ENCODE measurements around the gene MXI1. TPM values are rescaled to one million over a fixed set of nuclear protein-coding genes. Genes with fewer than 3 reads are reported as not detected.
"Not testable (repeated sequence)": the region's sequence is repeated elsewhere in the genome, so short reads cannot be mapped to it uniquely, and the experiment has no call there.

Gene MXI1
- total RNA-seq, 1 donor from 2014 or later: 72.2 TPM

GRCh38 chr10:110176141-110177030 is 31.0 kb upstream of the MXI1 start:
- intact Hi-C loops (cut with DNase I): no loop called here
- no peak for ATAC-seq
- DNase-seq (ENCODE audit: low spot score): no peak

GRCh38 chr10:110179220-110179619 is 28.2 kb upstream of the MXI1 start:
- DNase-seq (ENCODE audit: low spot score) (no peak), ATAC-seq (no peak)
- intact Hi-C loops (cut with DNase I): no loop called here

- no peak for DNase-seq (ENCODE audit: low spot score)
- intact Hi-C loops (cut with DNase I): no loop called here
- ATAC-seq: no peak
Observed at GRCh38 chr10:110181451-110181850, 26.0 kb upstream of the MXI1 start.

- no peak for ATAC-seq
- intact Hi-C loops (cut with DNase I): no loop called here
Observed at GRCh38 chr10:110181911-110182310, 25.5 kb upstream of the MXI1 start.

GRCh38 chr10:110184398-110184797 is 23.0 kb upstream of the MXI1 start:
- DNase-seq (ENCODE audit: low spot score): no peak
- intact Hi-C loops (cut with DNase I): no loop called here

More at GRCh38 chr10:110181911-110182310, 25.5 kb upstream of the MXI1 start:
- DNase-seq (ENCODE audit: low spot score): no peak

GRCh38 chr10:110185646-110186182 is 21.7 kb upstream of the MXI1 start:
- DNase-seq (ENCODE audit: low spot score); intact Hi-C loops (cut with DNase I); ATAC-seq: not testable (repeated sequence)

More at GRCh38 chr10:110184398-110184797, 23.0 kb upstream of the MXI1 start:
- no peak for ATAC-seq

GRCh38 chr10:110190170-110190569 is 17.2 kb upstream of the MXI1 start:
- DNase-seq (ENCODE audit: low spot score): no peak
- intact Hi-C loops (cut with DNase I): no loop called here
- no peak for ATAC-seq

GRCh38 chr10:110192552-110192951 is 14.9 kb upstream of the MXI1 start:
- no peak for DNase-seq (ENCODE audit: low spot score)
- ATAC-seq: no peak
- intact Hi-C loops (cut with DNase I): no loop called here

GRCh38 chr10:110200503-110200902 is 6.9 kb upstream of the MXI1 start:
- intact Hi-C loops (cut with DNase I): no loop called here

GRCh38 chr10:110201046-110201445 is 6.4 kb upstream of the MXI1 start:
- DNase-seq (ENCODE audit: low spot score); intact Hi-C loops (cut with DNase I); ATAC-seq: not testable (repeated sequence)

More at GRCh38 chr10:110200503-110200902, 6.9 kb upstream of the MXI1 start:
- no peak for DNase-seq (ENCODE audit: low spot score)
- no peak for ATAC-seq

GRCh38 chr10:110203500-110204455 is 3.6 kb upstream of the MXI1 start:
- intact Hi-C loops (cut with DNase I): no loop called here
- ATAC-seq (no peak), DNase-seq (ENCODE audit: low spot score) (no peak)

- intact Hi-C loops (cut with DNase I): no loop called here
- ATAC-seq (no peak), DNase-seq (ENCODE audit: low spot score) (no peak)
Observed at GRCh38 chr10:110205051-110205675, 2.2 kb upstream of the MXI1 start.

- intact Hi-C loops (cut with DNase I): no loop called here
- no peak for ATAC-seq
- DNase-seq (ENCODE audit: low spot score): peak; percentile 70
Observed at GRCh38 chr10:110207805-110208613, 604 bp downstream of the MXI1 start.

- DNase-seq (ENCODE audit: low spot score) (no peak), ATAC-seq (peak; percentile 21)
- intact Hi-C loops (cut with DNase I): no loop called here
Observed at GRCh38 chr10:110208614-110209453, 1.4 kb downstream of the MXI1 start.

- ATAC-seq (peak; percentile 7), DNase-seq (ENCODE audit: low spot score) (peak; percentile 78)
- intact Hi-C loops (cut with DNase I): no loop called here
Observed at GRCh38 chr10:110209454-110209925, 2.1 kb downstream of the MXI1 start.

- DNase-seq (ENCODE audit: low spot score) (peak; percentile 79), ATAC-seq (peak; percentile 40)
- intact Hi-C loops (cut with DNase I): no loop called here
Observed at GRCh38 chr10:110209926-110210673, 2.7 kb downstream of the MXI1 start.

Data from sciatic nerve (tissue), 2 donors.